ENCODE results near the gene NRG2.

The NRG2 gene

GRCh38 chr5:139797335-139797734, 245.8 kb downstream of the NRG2 start:
- no peak for DNase-seq (ENCODE audit: low read depth in 2 of 2)
- no peak for TF ChIP-seq CTCF (IDR thresholded peaks at IDR 0.05; ENCODE audit: low read depth, low read length)
- no peak overlapping the region for H3K4me3 ChIP-seq (replicated peaks in 1 of 2; ENCODE audit: low read depth in 2 of 2, low read length in 2 of 2)
